Panc1 (cell line): ENCODE data around the gene GABRG3.

Experiments
- CTCF ChIP-seq: fragments of 450-650 bp; IDR thresholded peaks from 2 replicates; pipeline ENCODE4 v1.5.1; 2017; ENCODE audit warnings: mild to moderate bottlenecking
- POLR2AphosphoS5 ChIP-seq: IDR thresholded peaks from 2 replicates; pipeline ENCODE4 v1.6.1; 2012; ENCODE audit warnings: mild to moderate bottlenecking, low read depth, low read length, moderate library complexity
- REST ChIP-seq, 2 experiments: IDR thresholded peaks; 2 replicates each; pipeline ENCODE4 v1.6.1; 2011 to 2012; ENCODE audit warnings: low read depth in 2 of 2, control low read depth in 1 of 2, low read length in 1 of 2, mild to moderate bottlenecking in 1 of 2, moderate library complexity in 1 of 2; ENCODE audit not compliant: insufficient read depth in 1 of 2
- SIN3A ChIP-seq: IDR thresholded peaks from 2 replicates; pipeline ENCODE4 v1.6.1; 2012; ENCODE audit warnings: low read depth, mild to moderate bottlenecking, low read length, moderate library complexity, borderline replicate concordance; ENCODE audit not compliant: insufficient read depth
- TCF7L2 ChIP-seq: IDR thresholded peaks from 2 replicates; pipeline ENCODE4 v1.6.1; 2011; ENCODE audit warnings: mild to moderate bottlenecking, low read depth, low read length, inconsistent platforms

- TF ChIP-seq CTCF (no peak), REST (IDR thresholded peaks at IDR 0.05; ENCODE audit: insufficient read depth in 1 of 2, low read depth in 2 of 2, low read length in 1 of 2) (no peak), TCF7L2 (no peak), POLR2AphosphoS5 (no peak), SIN3A (no peak)
Measured at GRCh38 chr15:27268923-27269322, 297.9 kb downstream of the GABRG3 start.
